DND-41 (cell line): ENCODE data around the gene SMC1B.
A peak's percentile ranks its signal among the peaks of the same experiment; 100 is the strongest.

Source experiments
- ATAC-seq: fragments of 200-7000 bp; cut with Tn5 transposase; 3 replicates; pipeline ENCODE4 v1.9.1; 2021; ENCODE audit warnings: low read depth; ENCODE audit not compliant: insufficient read depth
- DNase-seq: peaks from one replicate; pipeline ENCODE4 v3.0.0-alpha.2; 2020
- H2AFZ ChIP-seq: 2 replicates; pipeline ENCODE4 v1.6.0; 2012; ENCODE audit warnings: low read depth, low read length
- H3K27ac ChIP-seq: 2 replicates; pipeline ENCODE4 v1.5.1; 2012; ENCODE audit warnings: low read length, inconsistent platforms
- H3K27me3 ChIP-seq: fragments of 200-600 bp; sonication (generic); 2 replicates; pipeline ENCODE4 v1.6.0; 2012; ENCODE audit warnings: low read length, mild to moderate bottlenecking, inconsistent platforms; ENCODE audit not compliant: insufficient read depth, poor library complexity
- H3K36me3 ChIP-seq: 2 replicates; pipeline ENCODE4 v1.5.1; 2012; ENCODE audit warnings: low read length, inconsistent platforms; ENCODE audit not compliant: insufficient read depth
- H3K4me1 ChIP-seq: 2 replicates; pipeline ENCODE4 v1.5.1; 2012; ENCODE audit warnings: mild to moderate bottlenecking, low read length; ENCODE audit not compliant: insufficient read depth
- H3K4me2 ChIP-seq: 2 replicates; pipeline ENCODE4 v1.6.0; 2012; ENCODE audit warnings: mild to moderate bottlenecking, moderate library complexity, low read length, inconsistent platforms; ENCODE audit not compliant: insufficient read depth
- H3K4me3 ChIP-seq, 2 experiments: fragments of 200-600 bp in 1 of 2; shearing (Covaris generic) in 1 of 2; 2 replicates each; pipeline ENCODE4 v1.5.1; 2012 to 2016; ENCODE audit warnings: inconsistent platforms in 2 of 2, low read length in 2 of 2, mild to moderate bottlenecking in 2 of 2, low read depth in 1 of 2, moderate library complexity in 1 of 2
- H3K79me2 ChIP-seq: 2 replicates; pipeline ENCODE4 v1.6.0; 2012; ENCODE audit warnings: low read length, inconsistent platforms; ENCODE audit not compliant: insufficient read depth
- H3K9ac ChIP-seq: 2 replicates; pipeline ENCODE4 v1.6.0; 2012; ENCODE audit warnings: low read depth, mild to moderate bottlenecking, inconsistent platforms, low read length, moderate library complexity
- H3K9me3 ChIP-seq: 2 replicates; pipeline ENCODE4 v1.5.1; 2012; ENCODE audit warnings: low read length, moderate library complexity, mild to moderate bottlenecking, inconsistent platforms; ENCODE audit not compliant: insufficient read depth, severe bottlenecking
- H4K20me1 ChIP-seq: 2 replicates; pipeline ENCODE4 v1.6.0; 2012; ENCODE audit warnings: low read length; ENCODE audit not compliant: insufficient read depth
- EZH2 ChIP-seq: IDR thresholded peaks from 3 replicates; pipeline ENCODE4 v1.6.1; 2012; ENCODE audit warnings: borderline replicate concordance, low read depth, mild to moderate bottlenecking, moderate library complexity, low read length, inconsistent platforms; ENCODE audit not compliant: severe bottlenecking
- TF ChIP-seq, protein P1 (sequence below): IDR thresholded peaks from 2 replicates; pipeline ENCODE4 v1.5.1; 2012; ENCODE audit warnings: borderline replicate concordance, low read length, moderate library complexity, mild to moderate bottlenecking; ENCODE audit not compliant: poor library complexity, severe bottlenecking; ENCODE audit errors: extremely low read depth

The SMC1B gene

DNA sequence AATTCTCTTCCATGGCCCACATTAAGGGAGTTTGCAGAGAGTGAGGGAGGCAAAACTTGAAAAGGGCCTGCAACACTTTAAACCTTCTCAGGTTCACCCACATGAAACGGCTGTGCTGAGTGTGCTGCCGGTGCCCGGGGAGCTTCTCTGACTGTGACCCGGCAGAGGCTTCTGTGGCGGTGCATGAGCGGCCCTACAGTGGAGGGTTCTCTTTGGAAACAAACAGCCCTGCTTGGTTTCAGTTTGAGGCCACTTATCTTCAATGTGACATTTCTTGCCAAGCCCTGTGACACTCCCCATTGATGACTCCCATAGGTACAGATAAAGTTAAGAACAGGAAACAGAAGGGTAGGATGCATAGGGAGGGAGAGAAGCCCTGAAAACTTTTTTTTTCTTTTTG lies 71.9 kb downstream of the SMC1B start:
- Histone ChIP-seq H4K20me1 (no peaks in the 10 kb centered on the region), H3K27ac (no peak overlapping the region), H3K36me3 (peaks cover 39% of the 10 kb centered on the region), H3K4me1 (no peaks in the 10 kb centered on the region), H3K9ac (no peak overlapping the region), H2AFZ (no peak overlapping the region), H3K4me2 (no peak overlapping the region), H3K9me3 (no peaks in the 10 kb centered on the region), H3K27me3 (no peaks in the 10 kb centered on the region), H3K79me2 (no peaks in the 10 kb centered on the region), H3K4me3 (no peak overlapping the region)
- TF ChIP-seq, protein P1, sequence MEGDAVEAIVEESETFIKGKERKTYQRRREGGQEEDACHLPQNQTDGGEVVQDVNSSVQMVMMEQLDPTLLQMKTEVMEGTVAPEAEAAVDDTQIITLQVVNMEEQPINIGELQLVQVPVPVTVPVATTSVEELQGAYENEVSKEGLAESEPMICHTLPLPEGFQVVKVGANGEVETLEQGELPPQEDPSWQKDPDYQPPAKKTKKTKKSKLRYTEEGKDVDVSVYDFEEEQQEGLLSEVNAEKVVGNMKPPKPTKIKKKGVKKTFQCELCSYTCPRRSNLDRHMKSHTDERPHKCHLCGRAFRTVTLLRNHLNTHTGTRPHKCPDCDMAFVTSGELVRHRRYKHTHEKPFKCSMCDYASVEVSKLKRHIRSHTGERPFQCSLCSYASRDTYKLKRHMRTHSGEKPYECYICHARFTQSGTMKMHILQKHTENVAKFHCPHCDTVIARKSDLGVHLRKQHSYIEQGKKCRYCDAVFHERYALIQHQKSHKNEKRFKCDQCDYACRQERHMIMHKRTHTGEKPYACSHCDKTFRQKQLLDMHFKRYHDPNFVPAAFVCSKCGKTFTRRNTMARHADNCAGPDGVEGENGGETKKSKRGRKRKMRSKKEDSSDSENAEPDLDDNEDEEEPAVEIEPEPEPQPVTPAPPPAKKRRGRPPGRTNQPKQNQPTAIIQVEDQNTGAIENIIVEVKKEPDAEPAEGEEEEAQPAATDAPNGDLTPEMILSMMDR, result no peak
- no peak for TF ChIP-seq EZH2
- DNase-seq (peak; percentile 32), ATAC-seq (peak; percentile 69)

DNA sequence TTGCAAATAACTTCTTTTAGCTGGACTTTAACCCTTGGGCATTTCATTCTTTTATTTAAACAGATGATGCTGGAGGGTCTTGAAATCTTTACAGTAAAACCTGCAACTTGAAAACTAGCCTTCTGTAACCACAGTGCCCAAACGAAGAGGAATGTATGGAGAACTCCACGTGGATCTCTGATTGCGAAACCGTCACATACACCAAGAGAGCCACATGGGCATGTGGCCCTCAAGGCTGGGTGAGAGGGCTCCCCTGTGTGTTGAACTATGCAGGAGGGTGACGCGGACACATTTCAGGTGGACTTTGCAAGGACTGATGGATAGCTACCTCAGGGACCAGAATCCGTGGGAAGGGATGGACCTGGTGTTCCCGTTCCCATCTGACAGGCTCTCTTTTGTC lies 73.1 kb downstream of the SMC1B start:
- H3K9ac ChIP-seq, result no peak overlapping the region
- ATAC-seq (no peak), DNase-seq (no peak)
- H3K4me1 ChIP-seq, result no peaks in the 10 kb centered on the region
- H3K4me3 ChIP-seq, result no peak overlapping the region
- no peaks in the 10 kb centered on the region for H4K20me1 ChIP-seq
- no peak overlapping the region for H3K4me2 ChIP-seq
- TF ChIP-seq EZH2, result no peak
- TF ChIP-seq, protein P1, result no peak
- no peak overlapping the region for H2AFZ ChIP-seq
- H3K79me2 ChIP-seq, result no peaks in the 10 kb centered on the region
- H3K27me3 ChIP-seq, result no peaks in the 10 kb centered on the region
- H3K27ac ChIP-seq, result no peak overlapping the region
- H3K9me3 ChIP-seq, result no peaks in the 10 kb centered on the region
- peaks cover 50% of the 10 kb centered on the region for H3K36me3 ChIP-seq

DNA sequence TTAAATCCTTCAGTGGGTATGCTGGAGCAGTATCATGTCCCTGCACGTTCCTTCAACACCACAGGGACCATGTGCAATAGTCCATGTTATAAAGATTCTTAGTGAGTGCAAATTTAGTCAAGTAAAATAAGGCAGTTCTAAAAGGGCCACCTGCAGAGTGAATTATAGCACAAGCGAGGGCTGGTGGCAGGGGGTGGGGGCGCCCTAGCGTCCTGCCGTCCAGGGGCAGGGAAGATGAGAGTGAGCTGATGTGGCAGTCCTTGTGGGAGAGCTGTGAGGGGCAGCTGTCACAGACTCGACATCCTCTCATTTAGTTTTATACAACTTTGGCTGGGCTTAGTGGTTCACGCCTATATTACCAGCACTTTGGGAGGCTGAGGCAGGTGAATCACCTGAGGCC lies 74.6 kb downstream of the SMC1B start:
- Histone ChIP-seq H3K9me3 (no peaks in the 10 kb centered on the region), H3K4me1 (no peaks in the 10 kb centered on the region), H3K9ac (no peak overlapping the region), H4K20me1 (no peaks in the 10 kb centered on the region), H3K4me3 (no peak overlapping the region), H3K27ac (no peak overlapping the region), H3K36me3 (peaks cover 66% of the 10 kb centered on the region), H3K4me2 (no peak overlapping the region), H3K79me2 (no peaks in the 10 kb centered on the region), H3K27me3 (no peaks in the 10 kb centered on the region), H2AFZ (no peak overlapping the region)
- TF ChIP-seq, protein P1, result no peak
- TF ChIP-seq EZH2, result no peak
- no peak for DNase-seq
- no peak for ATAC-seq

DNA sequence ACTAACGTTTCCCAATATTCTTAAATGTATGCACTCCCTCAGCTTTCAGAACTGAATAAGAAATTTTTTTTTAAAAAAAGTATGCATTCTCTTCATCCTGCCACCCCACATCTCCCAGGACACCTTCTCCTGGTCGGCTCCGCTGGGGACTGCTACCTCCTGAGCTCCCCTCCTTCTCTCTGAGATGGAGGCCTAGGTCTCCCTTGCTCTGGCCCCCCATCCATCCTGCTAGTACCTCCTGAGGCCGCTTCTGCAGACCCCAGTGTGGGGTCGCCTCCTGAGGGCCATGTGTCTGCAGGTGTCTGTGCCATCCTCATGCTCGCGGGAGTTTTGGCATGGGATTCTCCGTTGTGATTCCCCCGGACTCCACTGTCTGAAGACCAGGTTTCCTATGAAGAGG lies 75.9 kb downstream of the SMC1B start:
- Histone ChIP-seq H3K79me2 (no peaks in the 10 kb centered on the region), H4K20me1 (no peaks in the 10 kb centered on the region), H3K4me3 (no peak overlapping the region), H3K9me3 (no peaks in the 10 kb centered on the region), H3K4me2 (no peak overlapping the region), H2AFZ (no peak overlapping the region), H3K4me1 (no peaks in the 10 kb centered on the region), H3K9ac (no peak overlapping the region), H3K27me3 (no peaks in the 10 kb centered on the region), H3K27ac (no peak overlapping the region), H3K36me3 (peaks cover 70% of the 10 kb centered on the region)
- ATAC-seq (no peak), DNase-seq (no peak)
- no peak for TF ChIP-seq EZH2
- TF ChIP-seq, protein P1, result no peak
